Body of pancreas (tissue), 4 donors: Measurements from ENCODE around the gene FOXO1.

Experiments used
- POLR2A ChIP-seq, 3 donors: fragments of 450-650 bp; IDR thresholded peaks; one replicate each; pipeline ENCODE4 v1.6.1; 2016; ENCODE audit warnings: antibody characterized with exemption in 3 of 3, mild to moderate bottlenecking in 2 of 3
- TF ChIP-seq, protein P1 (sequence below), 7 experiments: fragments of 450-650 bp in 4 of 7; fragments of 200-600 bp in 3 of 7; sonication (generic) in 3 of 7; IDR thresholded peaks; one replicate each; pipeline ENCODE4 v1.5.1; 2016 to 2019; ENCODE audit warnings: antibody characterized with exemption in 7 of 7

DNA sequence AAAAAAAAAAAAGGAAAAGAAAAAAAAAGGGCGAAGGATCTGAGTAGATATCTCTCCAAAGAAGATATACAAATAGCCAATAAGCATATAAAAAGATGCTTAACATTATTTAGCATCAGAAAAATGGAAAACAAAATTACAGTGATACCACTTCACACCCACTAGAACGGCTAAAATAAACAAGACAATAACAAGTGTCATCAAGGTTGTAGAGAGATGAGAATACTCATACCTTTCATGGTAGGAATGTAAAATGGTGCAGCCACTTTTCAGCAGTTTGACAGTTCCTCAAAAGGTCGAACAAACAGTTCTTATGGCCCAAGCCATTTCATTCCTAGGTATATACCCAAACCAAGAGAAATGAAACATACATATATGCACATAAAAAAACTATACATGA, 33.5 kb downstream of the FOXO1 start:
- TF ChIP-seq, protein P1, sequence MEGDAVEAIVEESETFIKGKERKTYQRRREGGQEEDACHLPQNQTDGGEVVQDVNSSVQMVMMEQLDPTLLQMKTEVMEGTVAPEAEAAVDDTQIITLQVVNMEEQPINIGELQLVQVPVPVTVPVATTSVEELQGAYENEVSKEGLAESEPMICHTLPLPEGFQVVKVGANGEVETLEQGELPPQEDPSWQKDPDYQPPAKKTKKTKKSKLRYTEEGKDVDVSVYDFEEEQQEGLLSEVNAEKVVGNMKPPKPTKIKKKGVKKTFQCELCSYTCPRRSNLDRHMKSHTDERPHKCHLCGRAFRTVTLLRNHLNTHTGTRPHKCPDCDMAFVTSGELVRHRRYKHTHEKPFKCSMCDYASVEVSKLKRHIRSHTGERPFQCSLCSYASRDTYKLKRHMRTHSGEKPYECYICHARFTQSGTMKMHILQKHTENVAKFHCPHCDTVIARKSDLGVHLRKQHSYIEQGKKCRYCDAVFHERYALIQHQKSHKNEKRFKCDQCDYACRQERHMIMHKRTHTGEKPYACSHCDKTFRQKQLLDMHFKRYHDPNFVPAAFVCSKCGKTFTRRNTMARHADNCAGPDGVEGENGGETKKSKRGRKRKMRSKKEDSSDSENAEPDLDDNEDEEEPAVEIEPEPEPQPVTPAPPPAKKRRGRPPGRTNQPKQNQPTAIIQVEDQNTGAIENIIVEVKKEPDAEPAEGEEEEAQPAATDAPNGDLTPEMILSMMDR (IDR thresholded peaks at IDR 0.05): no peak
- TF ChIP-seq POLR2A (IDR thresholded peaks at IDR 0.05): no peak
